Measurements from ENCODE around the gene ATP6AP2. TPM values are rescaled to one million over a fixed set of nuclear protein-coding genes. Genes with fewer than 3 reads are reported as not detected.
A peak's percentile ranks its signal among the peaks of the same experiment; 100 is the strongest.

ATP6AP2 gene
- total RNA-seq, 1 donor from 2014 or later = 70.3 TPM

DNA sequence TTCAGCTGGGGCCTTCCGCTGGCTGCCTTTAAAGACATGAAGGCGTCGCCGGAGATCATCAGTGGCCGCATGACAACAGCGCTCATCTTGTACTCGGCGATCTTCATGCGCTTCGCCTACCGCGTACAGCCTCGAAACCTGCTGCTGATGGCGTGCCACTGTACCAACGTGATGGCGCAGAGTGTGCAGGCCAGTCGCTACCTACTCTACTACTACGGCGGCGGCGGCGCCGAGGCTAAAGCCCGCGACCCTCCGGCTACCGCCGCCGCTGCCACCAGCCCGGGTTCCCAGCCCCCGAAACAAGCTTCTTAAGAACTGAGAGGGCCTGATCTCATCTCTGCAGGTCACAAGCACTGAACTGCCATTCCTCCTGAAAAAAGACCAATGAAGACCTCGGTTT, 42.9 kb downstream of the ATP6AP2 start:
- Mint-ChIP-seq H3K4me3 (ENCODE audit: low read depth) (no peak overlapping the region), H3K36me3 (ENCODE audit: low read depth) (peaks cover 14% of the 10 kb centered on the region), H3K4me1 (ENCODE audit: low read depth) (no peaks in the 10 kb centered on the region), H3K27me3 (ENCODE audit: low read depth) (no peaks in the 10 kb centered on the region), H3K27ac (no peak overlapping the region), H3K9me3 (no peaks in the 10 kb centered on the region)
- DNase-seq (ENCODE audit: low spot score) = no peak
- intact Hi-C loops (cut with micrococcal nuclease) = no loop called here

DNA sequence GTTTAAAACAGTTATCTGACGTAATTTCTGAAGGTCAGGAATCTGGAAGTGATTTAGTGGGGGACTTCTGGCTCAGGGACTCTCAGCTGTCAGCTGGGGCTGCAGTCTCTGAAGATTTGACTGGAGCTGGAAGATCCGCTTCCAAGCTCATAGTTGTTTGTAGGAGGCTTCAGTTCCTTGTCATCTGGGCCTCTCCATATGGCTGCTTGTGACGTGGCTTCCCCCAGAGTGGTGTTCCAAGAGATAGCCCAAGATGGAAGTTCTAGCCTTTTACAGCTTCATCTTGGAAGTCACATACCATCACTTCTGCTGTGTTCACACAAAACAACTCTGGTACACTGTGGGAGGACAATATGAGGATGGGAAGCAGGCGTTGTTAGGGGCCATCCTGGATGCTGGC, 44.5 kb downstream of the ATP6AP2 start:
- H3K4me1 Mint-ChIP-seq (ENCODE audit: low read depth) = no peaks in the 10 kb centered on the region
- no peak overlapping the region for H3K27ac Mint-ChIP-seq

DNA sequence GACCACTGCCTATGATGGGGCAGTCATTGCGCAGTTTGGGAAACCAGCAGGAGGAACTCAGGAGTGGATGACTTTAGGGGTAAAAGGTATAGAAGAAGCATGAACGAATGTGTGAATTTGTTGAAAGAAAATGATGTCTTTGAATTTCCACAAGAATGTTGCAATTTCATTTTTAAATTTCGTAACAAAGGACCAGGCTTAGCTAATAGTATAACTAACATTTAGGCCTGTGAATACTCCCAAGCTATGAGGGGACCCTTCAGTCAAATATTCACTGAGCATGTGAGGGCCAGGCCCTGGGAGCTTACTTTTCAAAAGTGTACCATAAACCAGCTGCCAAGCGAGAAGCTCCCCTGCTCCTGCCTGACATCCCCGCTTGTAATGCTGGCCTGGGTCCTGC, 47.7 kb downstream of the ATP6AP2 start:
- H3K27me3 Mint-ChIP-seq (ENCODE audit: low read depth) = no peaks in the 10 kb centered on the region
- H3K4me3 Mint-ChIP-seq (ENCODE audit: low read depth) = no peak overlapping the region
- H3K27ac Mint-ChIP-seq = no peak overlapping the region
- no peaks in the 10 kb centered on the region for H3K9me3 Mint-ChIP-seq
- H3K36me3 Mint-ChIP-seq (ENCODE audit: low read depth) = peaks cover 32% of the 10 kb centered on the region
- H3K4me1 Mint-ChIP-seq (ENCODE audit: low read depth) = no peaks in the 10 kb centered on the region
- intact Hi-C loops (cut with micrococcal nuclease) = no loop called here
- no peak for DNase-seq (ENCODE audit: low spot score)

More for the DNA sequence above, 44.5 kb downstream of the ATP6AP2 start:
- Mint-ChIP-seq H3K27me3 (ENCODE audit: low read depth) (no peaks in the 10 kb centered on the region), H3K36me3 (ENCODE audit: low read depth) (peaks cover 14% of the 10 kb centered on the region), H3K9me3 (no peaks in the 10 kb centered on the region), H3K4me3 (ENCODE audit: low read depth) (no peak overlapping the region)
- intact Hi-C loops (cut with micrococcal nuclease) = no loop called here
- no peak for DNase-seq (ENCODE audit: low spot score)

DNA sequence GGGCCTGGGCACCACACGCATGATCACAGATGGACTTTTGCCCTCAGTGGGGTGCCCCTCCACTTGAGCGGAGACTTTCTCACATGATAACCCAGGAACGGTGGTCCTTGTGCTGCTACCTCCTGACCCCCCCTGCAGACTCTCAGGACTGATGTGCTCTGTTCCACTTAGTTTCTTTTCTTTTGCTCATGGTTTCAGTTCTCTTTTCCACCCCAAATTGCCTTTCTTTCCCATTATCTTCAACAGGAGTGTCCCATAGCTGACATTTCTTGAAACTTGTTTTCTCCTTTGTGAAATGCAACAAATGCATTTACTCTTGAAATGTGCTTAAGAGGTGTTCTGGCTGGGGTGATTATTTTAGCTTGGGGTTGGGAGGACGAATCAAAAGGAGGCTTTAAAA, 51.4 kb downstream of the ATP6AP2 start:
- Mint-ChIP-seq H3K4me1 (ENCODE audit: low read depth) (no peaks in the 10 kb centered on the region), H3K4me3 (ENCODE audit: low read depth) (no peak overlapping the region), H3K36me3 (ENCODE audit: low read depth) (peaks cover 60% of the 10 kb centered on the region), H3K27ac (no peak overlapping the region), H3K9me3 (no peaks in the 10 kb centered on the region), H3K27me3 (ENCODE audit: low read depth) (no peaks in the 10 kb centered on the region)
- intact Hi-C loops (cut with micrococcal nuclease) = no loop called here
- DNase-seq (ENCODE audit: low spot score) = no peak

DNA sequence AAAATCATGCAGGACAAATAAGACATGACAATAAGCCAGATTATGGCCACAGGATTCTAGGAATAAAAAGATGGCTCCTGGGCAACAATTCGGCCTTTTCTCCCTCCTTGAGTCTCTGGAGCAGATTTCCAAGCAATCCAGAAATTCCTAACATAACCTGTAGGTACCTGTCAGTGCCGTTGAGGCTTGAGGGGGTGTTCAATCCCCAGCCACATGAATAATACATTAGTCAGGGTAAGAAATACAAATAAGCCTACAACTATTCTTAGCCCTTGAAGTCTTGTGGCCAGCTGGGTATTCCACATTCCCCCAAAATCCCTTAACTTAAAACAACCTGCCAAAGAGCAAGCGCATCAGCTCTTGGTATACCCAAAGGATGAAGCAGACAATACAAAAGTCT, 56.9 kb downstream of the ATP6AP2 start:
- peaks cover 9% of the 10 kb centered on the region for H3K4me1 Mint-ChIP-seq (ENCODE audit: low read depth)
- H3K27me3 Mint-ChIP-seq (ENCODE audit: low read depth) = no peaks in the 10 kb centered on the region
- H3K9me3 Mint-ChIP-seq = no peaks in the 10 kb centered on the region
- DNase-seq (ENCODE audit: low spot score) = no peak
- no peak overlapping the region for H3K27ac Mint-ChIP-seq
- H3K36me3 Mint-ChIP-seq (ENCODE audit: low read depth) = peaks cover 57% of the 10 kb centered on the region
- no peak overlapping the region for H3K4me3 Mint-ChIP-seq (ENCODE audit: low read depth)
- intact Hi-C loops (cut with micrococcal nuclease) = no loop called here

DNA sequence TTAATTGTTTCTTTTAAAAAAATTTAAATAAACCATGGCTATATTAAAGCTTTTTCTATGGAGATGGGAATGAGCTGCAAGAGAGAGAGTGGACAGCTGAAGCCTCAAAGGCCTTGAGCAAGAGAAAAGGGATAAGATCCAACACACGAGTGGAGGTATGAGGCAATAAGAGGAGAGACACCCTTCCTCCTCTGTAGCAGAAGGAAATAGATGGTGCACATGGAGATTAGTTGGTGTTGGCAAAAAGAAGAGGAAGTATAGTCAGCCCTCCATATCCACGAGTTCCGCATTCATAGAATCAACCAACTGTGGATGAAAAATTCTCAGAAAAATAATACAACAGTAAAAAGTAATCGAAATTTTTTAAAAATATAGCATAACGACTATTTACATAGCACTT, 63.4 kb downstream of the ATP6AP2 start:
- peak overlapping the region; percentile 81 for H3K27ac Mint-ChIP-seq
- H3K4me3 Mint-ChIP-seq (ENCODE audit: low read depth) = peak overlapping the region; percentile 64
- intact Hi-C loops (cut with micrococcal nuclease) = loop anchor here (2.0 to 10.0 kb wide), 3 partner anchors 99 to 1839 kb away; partner anchors contain the start of gene MID1IP1
- H3K9me3 Mint-ChIP-seq = no peaks in the 10 kb centered on the region
- H3K4me1 Mint-ChIP-seq (ENCODE audit: low read depth) = peaks cover 24% of the 10 kb centered on the region
- peaks cover 28% of the 10 kb centered on the region for H3K36me3 Mint-ChIP-seq (ENCODE audit: low read depth)
- no peaks in the 10 kb centered on the region for H3K27me3 Mint-ChIP-seq (ENCODE audit: low read depth)
- DNase-seq (ENCODE audit: low spot score) = no peak

DNA sequence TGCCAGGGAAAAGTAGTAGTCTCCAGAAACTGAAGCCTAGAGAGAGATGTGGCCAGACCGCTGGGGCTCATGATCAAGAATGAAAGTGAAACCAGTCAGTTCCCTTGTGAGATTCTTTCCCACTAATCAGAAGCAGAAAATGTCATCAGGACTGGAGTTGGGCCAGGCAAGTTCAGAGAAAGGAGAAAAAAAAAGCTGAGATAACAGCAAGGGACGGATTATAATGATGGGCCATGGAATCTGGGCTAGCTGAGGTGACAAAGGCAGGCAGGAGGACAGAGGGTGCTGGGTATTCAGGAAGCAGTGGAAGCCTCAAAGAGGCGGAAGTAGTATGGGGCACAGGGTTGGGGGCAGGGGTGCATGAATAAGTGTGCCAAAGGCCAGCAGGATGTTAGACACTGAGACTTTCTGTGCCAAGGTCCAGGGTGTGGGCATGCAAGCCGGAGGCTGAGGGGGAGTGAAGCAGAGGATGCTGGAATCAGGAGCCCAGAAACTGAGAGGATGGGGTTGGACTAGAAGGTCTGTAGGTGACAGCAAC, 64.1 kb downstream of the ATP6AP2 start:
- peaks cover 24% of the 10 kb centered on the region for H3K4me1 Mint-ChIP-seq (ENCODE audit: low read depth)
- DNase-seq (ENCODE audit: low spot score) = peak; percentile 31

DNA sequence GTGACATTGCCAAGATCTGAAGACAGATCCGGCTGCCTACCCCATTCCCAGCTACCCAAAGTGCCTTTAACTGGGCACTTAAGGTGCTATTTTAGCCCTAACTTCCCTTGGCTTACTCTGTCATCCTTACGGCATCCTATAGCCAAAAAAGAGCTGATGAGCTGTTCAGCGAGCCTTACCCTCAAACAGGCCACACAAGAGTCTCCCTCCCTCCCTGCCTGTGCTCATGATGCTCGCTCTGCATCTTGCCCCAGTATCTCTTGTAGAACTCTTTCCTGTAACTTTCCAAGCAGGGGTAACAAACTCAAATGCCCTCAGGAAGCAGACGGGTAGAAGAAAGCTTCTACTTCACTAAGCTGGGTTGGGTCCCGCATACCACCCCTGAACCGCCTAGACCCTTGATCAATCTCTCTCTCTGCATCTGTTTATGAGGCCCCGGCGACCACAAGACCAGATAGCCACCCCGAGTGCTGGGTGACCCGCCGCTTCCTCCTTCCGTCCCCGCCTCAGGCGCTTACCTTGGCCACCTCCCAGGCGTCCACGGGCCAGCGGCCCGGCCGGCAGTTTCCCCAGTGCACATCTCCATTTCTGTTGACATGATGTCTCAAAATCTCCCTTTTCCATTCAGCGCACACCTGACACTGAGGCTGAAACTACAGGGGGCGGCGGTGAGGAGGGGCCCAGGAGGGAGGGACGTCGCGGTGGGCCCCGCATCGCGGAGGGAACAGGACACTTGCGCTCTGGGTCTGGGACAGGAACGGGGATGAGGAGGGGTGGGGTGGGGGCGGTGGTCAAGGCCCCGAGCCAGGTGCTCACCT, 65.9 kb downstream of the ATP6AP2 start:
- H3K27me3 Mint-ChIP-seq (ENCODE audit: low read depth) = no peaks in the 10 kb centered on the region
- peak overlapping the region; percentile 87 for H3K4me3 Mint-ChIP-seq (ENCODE audit: low read depth)
- H3K36me3 Mint-ChIP-seq (ENCODE audit: low read depth) = peaks cover 34% of the 10 kb centered on the region
- intact Hi-C loops (cut with micrococcal nuclease) = loop anchor here (2.0 to 10.0 kb wide), 5 partner anchors 66 to 1842 kb away; partner anchors contain the start of genes ATP6AP2, MED14, MID1IP1 and USP9X
- H3K9me3 Mint-ChIP-seq = no peaks in the 10 kb centered on the region
- H3K4me1 Mint-ChIP-seq (ENCODE audit: low read depth) = peaks cover 25% of the 10 kb centered on the region
- DNase-seq (ENCODE audit: low spot score) = peak; percentile 18
- H3K27ac Mint-ChIP-seq = peak overlapping the region; percentile 87

More for the DNA sequence above, 64.1 kb downstream of the ATP6AP2 start:
- no peaks in the 10 kb centered on the region for H3K9me3 Mint-ChIP-seq
- H3K27me3 Mint-ChIP-seq (ENCODE audit: low read depth) = no peaks in the 10 kb centered on the region
- intact Hi-C loops (cut with micrococcal nuclease) = loop anchor here (2.0 to 10.0 kb wide), 4 partner anchors 100 to 1840 kb away; partner anchors contain the start of genes MID1IP1 and USP9X
- peak overlapping the region; percentile 95 for H3K27ac Mint-ChIP-seq
- peak overlapping the region; percentile 93 for H3K4me3 Mint-ChIP-seq (ENCODE audit: low read depth)
- peaks cover 28% of the 10 kb centered on the region for H3K36me3 Mint-ChIP-seq (ENCODE audit: low read depth)

DNA sequence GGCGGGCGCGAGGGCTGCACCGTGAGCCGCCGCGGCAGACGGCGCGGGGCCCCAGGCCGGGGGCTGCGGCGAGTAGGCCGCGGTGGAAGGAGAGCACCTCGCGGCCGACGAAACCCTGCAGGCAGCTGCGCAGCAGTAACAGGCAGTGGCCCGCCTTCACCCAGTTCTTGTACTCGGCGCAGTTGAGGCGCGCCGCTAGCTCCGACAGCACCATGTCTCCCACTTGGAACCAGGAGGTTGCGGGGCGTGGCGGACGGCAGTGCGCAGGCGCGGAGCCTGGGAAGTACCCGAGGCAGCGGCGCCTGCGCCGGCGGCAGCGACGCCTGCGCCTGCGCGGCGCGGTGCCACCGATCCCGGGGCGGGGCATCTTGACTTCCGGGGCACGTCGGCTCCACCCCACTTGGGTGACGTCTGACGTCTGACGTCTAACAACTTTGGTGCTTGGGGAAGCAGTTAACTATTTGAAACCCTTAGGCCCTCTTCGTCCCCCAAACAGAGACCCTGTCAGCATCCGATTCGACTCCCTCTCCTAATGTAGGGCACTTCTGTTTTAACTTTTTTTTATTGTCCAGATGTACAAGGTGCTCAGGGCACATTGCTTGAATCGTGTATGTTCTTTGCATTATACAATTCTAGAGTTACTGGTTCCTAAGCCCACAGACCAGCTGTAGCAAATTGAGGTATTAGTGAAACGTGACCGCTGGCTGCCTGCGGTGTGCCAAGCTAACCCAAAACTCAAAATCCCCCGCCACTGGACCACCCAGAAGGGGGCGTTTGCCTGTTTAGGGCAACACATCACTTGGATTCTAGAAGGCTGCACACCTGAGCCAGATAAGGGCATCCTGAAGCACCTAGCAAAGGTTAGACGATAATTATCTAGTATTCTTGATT, 66.8 kb downstream of the ATP6AP2 start, which contains the start of gene CXorf38:
Gene CXorf38 (minus strand): TSS at position 255 of the 891 bp plus-strand sequence. CDS start 41 bp downstream, at position 214.
- Mint-ChIP-seq H3K36me3 (ENCODE audit: low read depth) (peaks cover 27% of the 10 kb centered on the region), H3K4me1 (ENCODE audit: low read depth) (peaks cover 17% of the 10 kb centered on the region), H3K27ac (peak within 1 kb of the TSS; percentile 87), H3K9me3 (no peaks in the 10 kb centered on the region), H3K4me3 (ENCODE audit: low read depth) (peak within 1 kb of the TSS; percentile 87), H3K27me3 (ENCODE audit: low read depth) (no peaks in the 10 kb centered on the region)
- intact Hi-C loops (cut with micrococcal nuclease) = loop anchor here (2.0 to 10.0 kb wide), 5 partner anchors 67 to 1843 kb away; partner anchors contain the start of genes ATP6AP2, MED14, MID1IP1 and USP9X
- DNase-seq (ENCODE audit: low spot score) = peak; percentile 85

DNA sequence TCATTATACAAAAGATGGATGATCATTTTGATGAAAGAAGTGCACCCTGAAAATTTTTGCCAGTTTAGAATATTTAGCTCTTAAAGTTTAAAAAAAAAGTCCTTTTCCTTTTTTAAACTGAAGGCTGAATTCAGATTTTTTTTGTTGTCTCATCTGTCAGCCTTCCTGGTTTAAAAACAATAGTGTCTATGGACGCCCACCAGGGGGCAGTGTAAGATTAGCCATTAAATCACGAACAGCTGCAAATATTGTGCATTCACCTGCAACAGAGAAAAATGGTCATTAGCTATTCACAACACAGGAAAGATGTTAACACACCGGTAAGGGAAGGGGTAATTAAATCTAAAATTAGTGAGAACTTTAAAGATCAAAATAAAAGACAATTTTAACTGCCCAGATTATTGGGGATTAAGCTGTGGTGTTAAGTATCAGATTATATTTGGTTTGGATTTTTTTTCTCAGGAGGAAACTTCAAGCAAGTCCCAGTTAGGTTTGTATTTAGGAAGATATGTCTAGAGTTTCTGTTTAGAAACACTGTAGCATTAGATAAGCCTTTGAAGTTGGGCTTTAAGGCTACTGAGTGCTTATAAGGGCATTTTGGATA, 71.0 kb downstream of the ATP6AP2 start:
- DNase-seq (ENCODE audit: low spot score) = peak; percentile 43
- Mint-ChIP-seq H3K4me1 (ENCODE audit: low read depth) (peaks cover 3% of the 10 kb centered on the region), H3K27me3 (ENCODE audit: low read depth) (no peaks in the 10 kb centered on the region), H3K9me3 (no peaks in the 10 kb centered on the region), H3K36me3 (ENCODE audit: low read depth) (peaks cover 24% of the 10 kb centered on the region), H3K27ac (no peak overlapping the region), H3K4me3 (ENCODE audit: low read depth) (no peak overlapping the region)
- intact Hi-C loops (cut with micrococcal nuclease) = no loop called here

DNA sequence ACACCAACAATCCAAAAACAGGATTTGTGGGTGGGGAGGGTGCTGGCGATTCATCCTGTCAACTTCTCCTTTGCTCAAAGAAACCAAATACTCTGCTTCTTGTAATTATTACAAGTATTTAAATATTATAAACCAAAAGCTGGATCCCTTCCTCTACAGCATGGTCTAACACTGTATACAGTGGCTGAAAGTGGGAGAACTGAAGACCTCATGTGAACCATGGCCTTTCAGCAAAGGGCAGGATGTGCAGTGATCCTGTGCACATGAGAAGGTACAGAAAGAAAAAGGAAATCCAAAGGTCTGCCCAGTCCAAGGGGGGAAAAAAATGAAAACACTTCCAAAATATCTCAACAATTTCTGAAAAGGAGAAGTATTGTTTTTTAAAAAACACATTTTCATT, 71.9 kb downstream of the ATP6AP2 start:
- DNase-seq (ENCODE audit: low spot score) = no peak
- no peak overlapping the region for H3K4me3 Mint-ChIP-seq (ENCODE audit: low read depth)
- H3K27ac Mint-ChIP-seq = no peak overlapping the region
- intact Hi-C loops (cut with micrococcal nuclease) = no loop called here
- peaks cover 2% of the 10 kb centered on the region for H3K4me1 Mint-ChIP-seq (ENCODE audit: low read depth)
- no peaks in the 10 kb centered on the region for H3K9me3 Mint-ChIP-seq
- H3K36me3 Mint-ChIP-seq (ENCODE audit: low read depth) = peaks cover 26% of the 10 kb centered on the region
- no peaks in the 10 kb centered on the region for H3K27me3 Mint-ChIP-seq (ENCODE audit: low read depth)

DNA sequence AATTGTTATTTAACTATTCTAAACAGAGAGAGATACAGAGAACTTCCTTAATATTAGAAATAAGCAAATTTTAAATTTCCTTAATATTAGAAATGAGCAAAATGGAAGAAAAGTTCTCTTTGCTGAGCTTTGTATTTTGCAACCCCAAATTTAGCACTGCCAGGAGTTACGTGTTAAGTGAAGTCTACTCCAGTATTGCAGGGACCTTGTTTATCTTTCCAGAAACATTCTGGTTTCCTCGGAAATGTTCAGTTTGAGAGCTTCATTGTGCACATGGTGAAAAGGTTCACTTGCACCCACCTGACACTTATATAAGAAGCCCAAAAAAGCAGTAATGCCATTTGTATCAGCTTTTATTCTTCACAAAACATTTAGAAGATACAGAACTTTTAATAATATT, 72.8 kb downstream of the ATP6AP2 start:
- DNase-seq (ENCODE audit: low spot score) = no peak
- intact Hi-C loops (cut with micrococcal nuclease) = no loop called here
- Mint-ChIP-seq H3K36me3 (ENCODE audit: low read depth) (peaks cover 26% of the 10 kb centered on the region), H3K4me3 (ENCODE audit: low read depth) (no peak overlapping the region), H3K27me3 (ENCODE audit: low read depth) (no peaks in the 10 kb centered on the region), H3K27ac (no peak overlapping the region), H3K4me1 (ENCODE audit: low read depth) (peaks cover 1% of the 10 kb centered on the region), H3K9me3 (no peaks in the 10 kb centered on the region)
